T-helper 1 cell treated with Interleukin-12 subunit alpha and Interleukin-12 subunit beta and Interleukin-4 antibody, amounts not matched to agents 30 ng/mL and 1 ng/mL, for 36 hours (primary cell): ENCODE data around the gene ACKR3. TPM values are rescaled to one million over a fixed set of nuclear protein-coding genes. Genes with fewer than 3 reads are reported as not detected.

Experiments
- intact Hi-C: fragments of 100-400 bp; cut with micrococcal nuclease; formaldehyde crosslinking; loops from one replicate; pipeline ENCODE4 v1.15.1; 2024
- total RNA-seq: library from RNA; stranded (reverse); gene quantifications from 2 replicates; pipeline ENCODE4 v1.2.3, GENCODE V29; 2022

ACKR3 gene
- total RNA-seq, 1 donor from 2014 or later = 3.0 TPM

GRCh38 chr2:236627193-236627592 is 57.6 kb downstream of the ACKR3 start:
- intact Hi-C loops = no loop called here

GRCh38 chr2:236627841-236628240 is 58.2 kb downstream of the ACKR3 start:
- intact Hi-C loops = no loop called here

- intact Hi-C loops = no loop called here
Measured at GRCh38 chr2:236628256-236628901, 58.8 kb downstream of the ACKR3 start.

- intact Hi-C loops = no loop called here
Measured at GRCh38 chr2:236628981-236629605, 59.5 kb downstream of the ACKR3 start.

- intact Hi-C loops = no loop called here
Measured at GRCh38 chr2:236629961-236630872, 60.6 kb downstream of the ACKR3 start.

- intact Hi-C loops = no loop called here
Measured at GRCh38 chr2:236631281-236631855, 61.7 kb downstream of the ACKR3 start.

GRCh38 chr2:236631856-236632291 is 62.2 kb downstream of the ACKR3 start:
- intact Hi-C loops = no loop called here
